Body of pancreas (tissue), 4 donors: ENCODE data around the gene SNCG. TPM values are rescaled to one million over a fixed set of nuclear protein-coding genes. Genes with fewer than 3 reads are reported as not detected.
"Not testable (repeated sequence)": the region's sequence is repeated elsewhere in the genome, so short reads cannot be mapped to it uniquely, and the experiment has no call there.

Source experiments
- ATAC-seq: fragments of 150-250 bp; one replicate; pipeline ENCODE4 v1.9.1; 2016
- DNase-seq, 4 donors: peaks; one replicate each; pipeline ENCODE4 v3.0.0-alpha.2; 2019
- H3K27ac ChIP-seq, 4 donors: fragments of 200-600 bp; sonication (generic); 1 replicate in 3 of 4; 2 replicates in 1 of 4; pipeline versions ENCODE4 v1.5.1 to v1.6.1; 2016 to 2019; ENCODE audit warnings: mild to moderate bottlenecking in 1 of 4, mixed read lengths in 1 of 4, moderate library complexity in 1 of 4
- H3K27me3 ChIP-seq, 2 donors: fragments of 200-600 bp; sonication (generic); one replicate each; pipeline ENCODE4 v1.6.0; 2016; ENCODE audit warnings: mild to moderate bottlenecking in 1 of 2
- H3K36me3 ChIP-seq, 2 donors: fragments of 200-600 bp; sonication (generic); replicated peaks in 1 of 2; 2 replicates each; pipeline ENCODE4 v1.5.1; 2016; ENCODE audit warnings: low read depth in 2 of 2; ENCODE audit not compliant: insufficient read depth in 1 of 2
- H3K4me1 ChIP-seq: fragments of 200-600 bp; sonication (generic); one replicate; pipeline ENCODE4 v1.6.0; 2016
- H3K4me3 ChIP-seq, 2 donors: fragments of 200-600 bp; sonication (generic); 1 replicate in 1 of 2; 2 replicates in 1 of 2; pipeline ENCODE4 v1.5.1; 2016 to 2019
- H3K9me3 ChIP-seq, 3 donors: fragments of 200-600 bp; sonication (generic); 1 replicate in 2 of 3; 2 replicates in 1 of 3; pipeline ENCODE4 v1.5.1; 2016
- POLR2A ChIP-seq, 3 donors: fragments of 450-650 bp; IDR thresholded peaks; one replicate each; pipeline ENCODE4 v1.6.1; 2016; ENCODE audit warnings: antibody characterized with exemption in 3 of 3, mild to moderate bottlenecking in 2 of 3
- WGBS, 2 donors: methylation state at CpG; one replicate each; pipeline ENCODE4 v1.1.5; 2017; 5-methylcytosine and 5-hydroxymethylcytosine counted together
- intact Hi-C: fragments of 100-400 bp; cut with DNase I; formaldehyde crosslinking; loops from one replicate; pipeline ENCODE4 v1.15.1; 2023
- total RNA-seq, 2 donors: library from RNA; depleted of rRNA; stranded (reverse); fragments of >200 nt; gene quantifications; one replicate each; pipeline ENCODE4 v1.1.0, GENCODE V29; 2016
- TF ChIP-seq, protein P1 (sequence below), 7 experiments: fragments of 450-650 bp in 4 of 7; fragments of 200-600 bp in 3 of 7; sonication (generic) in 3 of 7; IDR thresholded peaks; one replicate each; pipeline ENCODE4 v1.5.1; 2016 to 2019; ENCODE audit warnings: antibody characterized with exemption in 7 of 7

SNCG gene
- total RNA-seq, 2 donors from 2014 or later = 2.6 to 3.0 TPM

- Histone ChIP-seq H3K27ac (no peak overlapping the region), H3K4me3 (no peak overlapping the region), H3K36me3 (peaks cover 0 to 2% of the 10 kb centered on the region in 2 donors), H3K9me3 (no peaks in the 10 kb centered on the region), H3K4me1 (no peaks in the 10 kb centered on the region), H3K27me3 (no peaks in the 10 kb centered on the region)
- no peak for ATAC-seq
- TF ChIP-seq POLR2A (IDR thresholded peaks at IDR 0.05) = no peak
- TF ChIP-seq, protein P1, sequence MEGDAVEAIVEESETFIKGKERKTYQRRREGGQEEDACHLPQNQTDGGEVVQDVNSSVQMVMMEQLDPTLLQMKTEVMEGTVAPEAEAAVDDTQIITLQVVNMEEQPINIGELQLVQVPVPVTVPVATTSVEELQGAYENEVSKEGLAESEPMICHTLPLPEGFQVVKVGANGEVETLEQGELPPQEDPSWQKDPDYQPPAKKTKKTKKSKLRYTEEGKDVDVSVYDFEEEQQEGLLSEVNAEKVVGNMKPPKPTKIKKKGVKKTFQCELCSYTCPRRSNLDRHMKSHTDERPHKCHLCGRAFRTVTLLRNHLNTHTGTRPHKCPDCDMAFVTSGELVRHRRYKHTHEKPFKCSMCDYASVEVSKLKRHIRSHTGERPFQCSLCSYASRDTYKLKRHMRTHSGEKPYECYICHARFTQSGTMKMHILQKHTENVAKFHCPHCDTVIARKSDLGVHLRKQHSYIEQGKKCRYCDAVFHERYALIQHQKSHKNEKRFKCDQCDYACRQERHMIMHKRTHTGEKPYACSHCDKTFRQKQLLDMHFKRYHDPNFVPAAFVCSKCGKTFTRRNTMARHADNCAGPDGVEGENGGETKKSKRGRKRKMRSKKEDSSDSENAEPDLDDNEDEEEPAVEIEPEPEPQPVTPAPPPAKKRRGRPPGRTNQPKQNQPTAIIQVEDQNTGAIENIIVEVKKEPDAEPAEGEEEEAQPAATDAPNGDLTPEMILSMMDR (IDR thresholded peaks at IDR 0.05) = no peak
- 85 to 94% methylated on average over 15 of the region's 15 CpGs for WGBS, 2 donors
- intact Hi-C loops = no loop called here
- DNase-seq = no peak
Measured at GRCh38 chr10:86929468-86930380, 28.7 kb upstream of the SNCG start.

DNA sequence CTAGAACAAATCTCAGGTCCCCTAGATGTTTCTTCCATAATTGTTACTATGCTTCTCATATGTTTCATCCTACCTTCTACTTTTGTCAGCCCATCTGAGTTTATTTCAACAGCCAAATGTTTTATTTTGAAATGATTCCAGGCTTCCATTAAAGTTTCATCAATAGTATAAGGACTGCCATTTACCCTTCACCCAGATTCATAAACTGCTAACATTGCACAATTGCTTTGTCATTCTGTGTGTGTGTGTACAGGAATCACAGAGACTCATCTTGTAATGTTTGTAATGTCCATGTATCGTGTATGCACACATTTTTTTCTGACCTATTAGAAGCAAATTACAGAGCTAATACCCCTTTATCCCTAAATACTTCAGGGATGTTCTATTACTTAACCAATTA lies 26.5 kb upstream of the SNCG start:
- DNase-seq (no peak), ATAC-seq (no peak)
- intact Hi-C loops = no loop called here
- Histone ChIP-seq H3K4me1 (no peaks in the 10 kb centered on the region), H3K36me3 (peaks cover 0 to 2% of the 10 kb centered on the region in 2 donors), H3K27ac (no peak overlapping the region), H3K4me3 (no peak overlapping the region), H3K9me3 (no peaks in the 10 kb centered on the region), H3K27me3 (no peaks in the 10 kb centered on the region)
- no peak for TF ChIP-seq POLR2A (IDR thresholded peaks at IDR 0.05)
- TF ChIP-seq, protein P1 (IDR thresholded peaks at IDR 0.05) = no peak
- WGBS, 2 donors = 96 to 97% methylated on average over 1 of the region's 1 CpG

- Histone ChIP-seq H3K27me3 (no peaks in the 10 kb centered on the region), H3K9me3 (no peaks in the 10 kb centered on the region), H3K27ac (no peak overlapping the region), H3K4me3 (no peak overlapping the region), H3K36me3 (peaks cover 0 to 2% of the 10 kb centered on the region in 2 donors), H3K4me1 (no peaks in the 10 kb centered on the region)
- intact Hi-C loops = no loop called here
- WGBS, 2 donors = 89 to 90% methylated on average over 2 of the region's 2 CpGs
- no peak for TF ChIP-seq POLR2A (IDR thresholded peaks at IDR 0.05)
- TF ChIP-seq, protein P1 (IDR thresholded peaks at IDR 0.05) = no peak
- ATAC-seq (no peak), DNase-seq (no peak)
Measured at GRCh38 chr10:86932674-86933073, 25.7 kb upstream of the SNCG start.

DNA sequence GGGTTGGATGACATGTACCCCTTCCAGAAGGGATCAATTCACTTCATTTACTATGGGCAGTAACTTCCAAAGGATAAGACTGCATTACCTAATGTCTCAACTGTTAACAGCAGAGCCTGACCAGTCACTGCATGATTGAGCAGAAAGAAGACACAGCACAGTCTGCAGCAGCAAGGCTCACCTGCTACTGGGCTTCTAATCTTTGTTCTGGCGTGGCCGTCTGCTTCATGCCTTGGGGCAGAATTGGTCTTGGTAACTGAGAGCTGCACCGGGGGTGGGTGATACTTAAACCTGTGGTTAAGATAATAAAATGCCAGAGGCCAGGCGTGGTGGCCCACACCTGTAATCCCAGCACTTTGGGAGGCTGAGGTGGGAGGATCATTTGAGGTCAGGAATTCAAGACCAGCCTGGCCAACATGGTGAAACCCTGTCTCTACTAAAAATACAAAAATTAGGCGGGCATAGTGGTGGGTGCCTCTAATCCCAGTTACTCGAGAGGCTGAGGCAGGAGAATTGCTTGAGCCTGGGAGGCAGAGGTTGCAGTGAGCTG lies 24.2 kb upstream of the SNCG start:
- DNase-seq, H3K36me3 ChIP-seq, H3K4me1 ChIP-seq, H3K27ac ChIP-seq, H3K27me3 ChIP-seq, intact Hi-C loops, H3K9me3 ChIP-seq, ATAC-seq, H3K4me3 ChIP-seq: not testable (repeated sequence)
- 92 to 94% methylated on average over 6 of the region's 6 CpGs for WGBS, 2 donors

GRCh38 chr10:86936661-86937501 lies 21.5 kb upstream of the SNCG start:
- Histone ChIP-seq H3K27me3 (no peaks in the 10 kb centered on the region), H3K36me3 (no peaks in the 10 kb centered on the region), H3K9me3 (no peaks in the 10 kb centered on the region), H3K4me1 (no peaks in the 10 kb centered on the region), H3K4me3 (no peak overlapping the region), H3K27ac (no peak overlapping the region)
- intact Hi-C loops = no loop called here
- TF ChIP-seq, protein P1 (IDR thresholded peaks at IDR 0.05) = no peak
- no peak for TF ChIP-seq POLR2A (IDR thresholded peaks at IDR 0.05)
- 40 to 57% methylated on average over 13 of the region's 13 CpGs for WGBS, 2 donors
- no peak for ATAC-seq
- peak in 3 of 4 donors; percentile 32 to 61 (median 50) for DNase-seq
